ENCODE results near the gene RAB7A.
A peak's percentile ranks its signal among the peaks of the same experiment; 100 is the strongest.

Gene RAB7A

DNA sequence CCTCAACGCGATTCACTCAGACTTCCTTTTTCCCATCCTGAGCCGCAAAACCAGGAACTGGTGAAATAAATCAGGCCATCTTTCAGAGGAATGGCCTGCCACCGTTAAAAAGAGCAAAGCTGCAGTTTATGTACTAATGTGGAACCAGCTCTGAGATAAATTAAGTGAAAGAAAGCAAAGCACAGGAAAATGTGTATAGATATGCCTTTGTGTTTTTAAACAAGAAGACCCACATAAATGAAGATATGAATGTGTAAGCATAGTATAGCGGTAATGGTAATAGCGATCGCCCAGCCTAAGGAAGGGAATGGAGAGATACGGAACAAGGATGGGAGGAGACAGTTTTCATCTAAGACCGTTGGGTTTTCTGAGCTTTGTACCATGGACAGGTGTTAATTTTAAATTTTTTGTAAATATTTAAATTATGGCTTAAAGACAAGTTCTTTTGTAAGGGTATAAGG, 44.6 kb upstream of the RAB7A start:
- Histone ChIP-seq H4K8ac (ENCODE audit: low read depth, low read length) (no peak overlapping the region), H3K23ac (ENCODE audit: low read depth, low read length, poor library complexity) (no peak overlapping the region), H2BK15ac (ENCODE audit: low read length) (no peak overlapping the region), H2BK5ac (ENCODE audit: low read length) (peak overlapping the region; percentile 83), H2BK120ac (ENCODE audit: low read depth, low read length) (no peak overlapping the region), H3K36me3 (replicated peaks in 1 of 2; ENCODE audit: control insufficient read depth in 2 of 2, insufficient read depth in 2 of 2, low read length in 2 of 2) (no peaks in the 10 kb centered on the region), H2AK5ac (ENCODE audit: low read depth, low read length) (no peak overlapping the region), H3K27me3 (ENCODE audit: control insufficient read depth in 3 of 3, insufficient read depth in 3 of 3, low read depth in 1 of 3, low read length in 3 of 3) (peaks cover 0 to 1% (median 0%) of the 10 kb centered on the region in 3 experiments), H3K79me1 (ENCODE audit: low read depth, low read length) (no peaks in the 10 kb centered on the region), H3K4ac (ENCODE audit: low read length) (no peak overlapping the region), H2BK12ac (ENCODE audit: low read length) (no peak overlapping the region), H3K14ac (ENCODE audit: low read length) (no peak overlapping the region), H3K27ac (replicated peaks; ENCODE audit: low read length) (peak overlapping the region; percentile 98), H4K91ac (ENCODE audit: low read depth, low read length, poor library complexity) (no peak overlapping the region), H3K4me1 (ENCODE audit: control insufficient read depth in 2 of 2, insufficient read depth in 1 of 2, low read depth in 1 of 2, low read length in 2 of 2) (peaks cover 0 to 4% of the 10 kb centered on the region in 2 donors), H3K4me3 (ENCODE audit: low read length in 2 of 2) (peak overlapping the region; percentile 59 to 88), H3K4me2 (ENCODE audit: insufficient read depth, low read length, poor library complexity, severe bottlenecking) (peak overlapping the region; percentile 56), H3K9ac (ENCODE audit: low read depth, low read length, poor library complexity) (no peak overlapping the region), H2AFZ (ENCODE audit: low read length) (peak overlapping the region; percentile 81), H3K9me3 (replicated peaks in 1 of 2; ENCODE audit: control insufficient read depth in 2 of 2, insufficient read depth in 1 of 2, low read depth in 1 of 2, low read length in 2 of 2) (no peaks in the 10 kb centered on the region), H3K18ac (ENCODE audit: low read length) (no peak overlapping the region)
- no peak for DNase-seq (ENCODE audit: low spot score)
- no CpG with 5 or more reads among the region's 9 CpGs for WGBS, 2 donors (ENCODE audit: extremely low coverage in 2 of 2, insufficient read length in 2 of 2, insufficient replicate concordance in 1 of 2)

DNA sequence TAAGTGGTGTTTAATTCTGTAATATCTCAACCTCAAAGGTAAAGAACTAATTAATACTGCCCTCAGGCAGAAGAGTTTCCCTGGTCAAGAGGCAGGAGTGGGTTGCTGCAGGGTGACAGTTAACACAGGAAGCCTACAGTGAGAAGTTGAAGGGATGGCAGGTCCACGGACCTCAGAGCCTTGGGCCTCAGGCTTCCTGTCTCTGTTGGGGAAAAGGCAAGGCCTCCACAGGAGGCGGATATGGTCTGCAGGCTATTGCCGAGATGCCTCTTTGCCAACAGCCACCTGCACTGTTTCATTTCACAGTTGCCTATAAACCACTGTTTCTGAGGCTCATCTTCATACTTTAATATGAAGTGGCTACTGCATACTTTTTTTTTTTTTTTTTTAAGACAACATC, 42.0 kb upstream of the RAB7A start:
- no peak overlapping the region for H2BK12ac ChIP-seq (ENCODE audit: low read length)
- no peak overlapping the region for H3K27ac ChIP-seq (replicated peaks; ENCODE audit: low read length)
- H3K36me3 ChIP-seq (replicated peaks in 1 of 2; ENCODE audit: control insufficient read depth in 2 of 2, insufficient read depth in 2 of 2, low read length in 2 of 2) = no peaks in the 10 kb centered on the region
- DNase-seq (ENCODE audit: low spot score) = no peak
- no CpG with 5 or more reads among the region's 3 CpGs for WGBS, 2 donors (ENCODE audit: extremely low coverage in 2 of 2, insufficient read length in 2 of 2, insufficient replicate concordance in 1 of 2)
- H3K4ac ChIP-seq (ENCODE audit: low read length) = no peak overlapping the region
- no peak overlapping the region for H2BK15ac ChIP-seq (ENCODE audit: low read length)
- H3K4me2 ChIP-seq (ENCODE audit: insufficient read depth, low read length, poor library complexity, severe bottlenecking) = no peak overlapping the region
- no peaks in the 10 kb centered on the region for H3K9me3 ChIP-seq (replicated peaks in 1 of 2; ENCODE audit: control insufficient read depth in 2 of 2, insufficient read depth in 1 of 2, low read depth in 1 of 2, low read length in 2 of 2)
- H3K18ac ChIP-seq (ENCODE audit: low read length) = no peak overlapping the region
- no peaks in the 10 kb centered on the region for H3K79me1 ChIP-seq (ENCODE audit: low read depth, low read length)
- no peak overlapping the region for H4K91ac ChIP-seq (ENCODE audit: low read depth, low read length, poor library complexity)
- H3K14ac ChIP-seq (ENCODE audit: low read length) = no peak overlapping the region
- H2BK120ac ChIP-seq (ENCODE audit: low read depth, low read length) = no peak overlapping the region
- no peaks in the 10 kb centered on the region for H3K27me3 ChIP-seq (ENCODE audit: control insufficient read depth in 3 of 3, insufficient read depth in 3 of 3, low read depth in 1 of 3, low read length in 3 of 3)
- H3K23ac ChIP-seq (ENCODE audit: low read depth, low read length, poor library complexity) = no peak overlapping the region
- H2AFZ ChIP-seq (ENCODE audit: low read length) = no peak overlapping the region
- no peak overlapping the region for H2AK5ac ChIP-seq (ENCODE audit: low read depth, low read length)
- H3K4me3 ChIP-seq (ENCODE audit: low read length in 2 of 2) = no peak overlapping the region
- H4K8ac ChIP-seq (ENCODE audit: low read depth, low read length) = no peak overlapping the region
- H3K4me1 ChIP-seq (ENCODE audit: control insufficient read depth in 2 of 2, insufficient read depth in 1 of 2, low read depth in 1 of 2, low read length in 2 of 2) = peaks cover 0 to 7% of the 10 kb centered on the region in 2 donors
- no peak overlapping the region for H3K9ac ChIP-seq (ENCODE audit: low read depth, low read length, poor library complexity)
- H2BK5ac ChIP-seq (ENCODE audit: low read length) = no peak overlapping the region

DNA sequence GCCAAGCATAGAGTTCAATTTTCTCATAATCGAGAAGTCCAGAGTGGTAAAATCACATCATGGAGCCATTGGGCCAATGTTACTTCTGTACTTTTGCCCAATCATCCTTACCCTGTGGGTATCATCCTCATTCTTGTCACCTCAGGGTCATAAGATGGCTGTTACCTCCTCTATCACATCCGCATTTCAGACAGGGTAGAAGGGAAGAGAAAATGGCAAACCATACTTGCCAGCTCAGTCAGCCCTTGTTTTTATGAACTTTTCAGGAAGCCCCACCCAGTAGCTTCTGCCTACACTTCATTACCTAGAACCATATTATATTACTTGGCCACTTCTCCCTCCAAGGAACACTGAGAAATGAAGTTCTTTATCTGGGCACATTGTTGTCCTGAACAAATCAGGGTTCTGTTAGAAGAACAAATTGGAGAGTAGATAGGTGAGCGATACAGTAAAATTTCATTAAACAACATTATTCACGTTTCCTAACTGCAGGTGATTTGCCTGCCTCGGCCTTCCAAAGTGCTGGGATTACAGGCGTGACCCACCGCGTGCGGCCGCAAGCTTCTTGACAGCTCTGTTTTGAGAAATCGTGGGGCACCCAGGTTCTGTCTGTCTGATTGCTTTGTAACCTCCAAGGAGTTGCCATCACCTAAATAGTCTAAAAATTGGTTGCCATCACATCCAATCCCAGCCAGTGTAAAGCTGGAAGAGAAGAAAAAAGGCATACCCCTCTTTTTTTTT, 40.8 kb upstream of the RAB7A start:
- Histone ChIP-seq H3K4me1 (ENCODE audit: control insufficient read depth in 2 of 2, insufficient read depth in 1 of 2, low read depth in 1 of 2, low read length in 2 of 2) (peaks cover 0 to 7% of the 10 kb centered on the region in 2 donors), H4K8ac (ENCODE audit: low read depth, low read length) (no peak overlapping the region), H3K79me1 (ENCODE audit: low read depth, low read length) (no peaks in the 10 kb centered on the region), H3K9ac (ENCODE audit: low read depth, low read length, poor library complexity) (no peak overlapping the region), H2AK5ac (ENCODE audit: low read depth, low read length) (no peak overlapping the region), H2BK120ac (ENCODE audit: low read depth, low read length) (no peak overlapping the region), H2AFZ (ENCODE audit: low read length) (no peak overlapping the region), H3K4me2 (ENCODE audit: insufficient read depth, low read length, poor library complexity, severe bottlenecking) (no peak overlapping the region), H3K36me3 (replicated peaks in 1 of 2; ENCODE audit: control insufficient read depth in 2 of 2, insufficient read depth in 2 of 2, low read length in 2 of 2) (no peaks in the 10 kb centered on the region), H3K27me3 (ENCODE audit: control insufficient read depth in 3 of 3, insufficient read depth in 3 of 3, low read depth in 1 of 3, low read length in 3 of 3) (no peaks in the 10 kb centered on the region), H2BK12ac (ENCODE audit: low read length) (no peak overlapping the region), H3K27ac (replicated peaks; ENCODE audit: low read length) (no peak overlapping the region), H3K14ac (ENCODE audit: low read length) (no peak overlapping the region), H4K91ac (ENCODE audit: low read depth, low read length, poor library complexity) (no peak overlapping the region), H3K18ac (ENCODE audit: low read length) (no peak overlapping the region), H3K4ac (ENCODE audit: low read length) (no peak overlapping the region), H3K23ac (ENCODE audit: low read depth, low read length, poor library complexity) (no peak overlapping the region), H3K4me3 (ENCODE audit: low read length in 2 of 2) (no peak overlapping the region), H2BK15ac (ENCODE audit: low read length) (no peak overlapping the region), H2BK5ac (ENCODE audit: low read length) (no peak overlapping the region), H3K9me3 (replicated peaks in 1 of 2; ENCODE audit: control insufficient read depth in 2 of 2, insufficient read depth in 1 of 2, low read depth in 1 of 2, low read length in 2 of 2) (no peaks in the 10 kb centered on the region)
- WGBS, 2 donors (ENCODE audit: extremely low coverage in 2 of 2, insufficient read length in 2 of 2, insufficient replicate concordance in 1 of 2) = no CpG with 5 or more reads among the region's 11 CpGs
- DNase-seq (ENCODE audit: low spot score) = no peak

DNA sequence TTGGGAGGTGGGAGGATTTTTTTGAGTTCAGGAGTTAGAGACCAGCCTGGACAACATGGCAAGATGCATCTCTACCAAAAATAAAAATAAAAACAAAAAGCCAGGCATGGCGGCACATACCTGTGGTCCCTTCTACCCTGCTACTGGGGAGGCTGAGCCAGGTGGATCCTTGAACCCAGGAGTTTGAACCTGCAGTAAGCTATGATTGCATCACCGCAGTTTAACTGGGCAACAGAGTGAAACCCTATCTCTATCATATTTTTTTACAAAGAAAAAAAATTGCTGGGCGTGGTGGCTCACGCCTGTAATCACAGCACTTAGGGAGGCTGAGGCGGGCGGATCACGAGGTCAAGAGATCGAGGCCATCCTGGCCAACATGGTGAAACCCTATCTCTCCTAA, 39.5 kb upstream of the RAB7A start:
- peaks cover 0 to 3% of the 10 kb centered on the region in 2 donors for H3K4me1 ChIP-seq (ENCODE audit: control insufficient read depth in 2 of 2, insufficient read depth in 1 of 2, low read depth in 1 of 2, low read length in 2 of 2)
- H3K79me1 ChIP-seq (ENCODE audit: low read depth, low read length) = no peaks in the 10 kb centered on the region
- H3K14ac ChIP-seq (ENCODE audit: low read length) = no peak overlapping the region
- H3K9me3 ChIP-seq (replicated peaks in 1 of 2; ENCODE audit: control insufficient read depth in 2 of 2, insufficient read depth in 1 of 2, low read depth in 1 of 2, low read length in 2 of 2) = no peaks in the 10 kb centered on the region
- no peak overlapping the region for H4K91ac ChIP-seq (ENCODE audit: low read depth, low read length, poor library complexity)
- H2AFZ ChIP-seq (ENCODE audit: low read length) = no peak overlapping the region
- no peak for DNase-seq (ENCODE audit: low spot score)
- H2AK5ac ChIP-seq (ENCODE audit: low read depth, low read length) = no peak overlapping the region
- WGBS, 2 donors (ENCODE audit: extremely low coverage in 2 of 2, insufficient read length in 2 of 2, insufficient replicate concordance in 1 of 2) = no CpG with 5 or more reads among the region's 8 CpGs
- no peaks in the 10 kb centered on the region for H3K27me3 ChIP-seq (ENCODE audit: control insufficient read depth in 3 of 3, insufficient read depth in 3 of 3, low read depth in 1 of 3, low read length in 3 of 3)
- no peak overlapping the region for H3K18ac ChIP-seq (ENCODE audit: low read length)
- H4K8ac ChIP-seq (ENCODE audit: low read depth, low read length) = no peak overlapping the region
- H3K36me3 ChIP-seq (replicated peaks in 1 of 2; ENCODE audit: control insufficient read depth in 2 of 2, insufficient read depth in 2 of 2, low read length in 2 of 2) = no peaks in the 10 kb centered on the region
- H3K4me3 ChIP-seq (ENCODE audit: low read length in 2 of 2) = no peak overlapping the region
- no peak overlapping the region for H2BK12ac ChIP-seq (ENCODE audit: low read length)
- no peak overlapping the region for H3K27ac ChIP-seq (replicated peaks; ENCODE audit: low read length)
- no peak overlapping the region for H3K9ac ChIP-seq (ENCODE audit: low read depth, low read length, poor library complexity)
- no peak overlapping the region for H3K23ac ChIP-seq (ENCODE audit: low read depth, low read length, poor library complexity)
- no peak overlapping the region for H2BK120ac ChIP-seq (ENCODE audit: low read depth, low read length)
- no peak overlapping the region for H3K4ac ChIP-seq (ENCODE audit: low read length)
- H3K4me2 ChIP-seq (ENCODE audit: insufficient read depth, low read length, poor library complexity, severe bottlenecking) = no peak overlapping the region
- H2BK5ac ChIP-seq (ENCODE audit: low read length) = no peak overlapping the region
- no peak overlapping the region for H2BK15ac ChIP-seq (ENCODE audit: low read length)
